Lower leg skin (tissue), 3 donors: ENCODE results near the gene CYP27B1.

ENCODE experiments used
- CTCF ChIP-seq, 3 donors: fragments of 450-650 bp; IDR thresholded peaks; one replicate each; pipeline ENCODE4 v1.5.1; 2016; ENCODE audit warnings: antibody characterized with exemption in 3 of 3, mild to moderate bottlenecking in 3 of 3, moderate library complexity in 2 of 3
- POLR2A ChIP-seq, 2 donors: fragments of 450-650 bp; IDR thresholded peaks; one replicate each; pipeline ENCODE4 v1.6.1; 2016 to 2017; ENCODE audit warnings: antibody characterized with exemption in 2 of 2, mild to moderate bottlenecking in 1 of 2, moderate library complexity in 1 of 2

GRCh38 chr12:57780284-57780897 is 13.5 kb upstream of the CYP27B1 start:
- TF ChIP-seq CTCF (IDR thresholded peaks at IDR 0.05) (no peak), POLR2A (IDR thresholded peaks at IDR 0.05) (no peak)
